Endothelial cell of umbilical vein (primary cell): ENCODE results near the gene CXCL11. TPM values are rescaled to one million over a fixed set of nuclear protein-coding genes. Genes with fewer than 3 reads are reported as not detected.

Experiments
- BruUV-seq: library from RNA; stranded (reverse); fragments of 400-500 nt; replicated peaks from 2 replicates; lab custom pipeline; 2021; lab: Mats Ljungman, UMichigan
- CTCF ChIA-PET: fragments of 300-600, 350-600 bp; sonication (Branson Sonifier 250); formaldehyde crosslinking; loops from one replicate; lab custom pipeline; 2021; ENCODE audit warnings: antibody characterized with exemption, inconsistent platforms; lab: Charles Lee
- POLR2A ChIA-PET: fragments of 300-600, 350-600 bp; sonication (Branson Sonifier 250); formaldehyde crosslinking; loops from one replicate; lab custom pipeline; 2021; ENCODE audit warnings: antibody characterized with exemption, inconsistent platforms; lab: Charles Lee
- DNase-seq: peaks from one replicate; pipeline ENCODE4 v3.0.0-alpha.2; 2011; ENCODE audit warnings: low read depth, low spot score
- FAIRE-seq: peaks from 2 replicates; lab custom pipeline; 2011; peaks lifted over from hg19 to GRCh38; lab: Jason Lieb, UNC
- H2AFZ ChIP-seq: 2 replicates; pipeline ENCODE4 v1.6.0; 2012; ENCODE audit warnings: low read depth, low read length, control low read depth, inconsistent platforms
- H3K27ac ChIP-seq: 2 replicates; pipeline ENCODE4 v1.5.1; 2011; ENCODE audit warnings: low read depth, mild to moderate bottlenecking, control low read depth, low read length, moderate library complexity; ENCODE audit not compliant: insufficient read depth
- H3K27me3 ChIP-seq, 2 experiments: 2 replicates each; pipeline versions ENCODE4 v1.6.0 to v1.6.1; 2011; ENCODE audit warnings: low read length in 2 of 2, mixed read lengths in 1 of 2; ENCODE audit not compliant: control insufficient read depth in 2 of 2, insufficient read depth in 2 of 2
- H3K36me3 ChIP-seq, 2 experiments: 2 replicates in 1 of 2; 3 replicates in 1 of 2; pipeline ENCODE4 v1.5.1; 2011; ENCODE audit warnings: low read length in 2 of 2, mild to moderate bottlenecking in 1 of 2, moderate library complexity in 1 of 2; ENCODE audit not compliant: control insufficient read depth in 2 of 2, insufficient read depth in 2 of 2; ENCODE audit errors: extremely low read depth in 1 of 2
- H3K4me1 ChIP-seq: 3 replicates; pipeline ENCODE4 v1.5.1; 2011; ENCODE audit warnings: mild to moderate bottlenecking, low read length; ENCODE audit not compliant: control insufficient read depth, insufficient read depth; ENCODE audit errors: extremely low read depth
- H3K4me2 ChIP-seq: 2 replicates; pipeline ENCODE4 v1.6.1; 2011; ENCODE audit warnings: low read length, control low read depth, mixed read lengths; ENCODE audit not compliant: insufficient read depth
- H3K4me3 ChIP-seq, 3 experiments: fragments of 200-600 bp in 1 of 3; sonication (generic), shearing (Covaris generic) in 1 of 3; replicated peaks in 1 of 3; 2 replicates each; pipeline ENCODE4 v1.5.1; 2011 to 2016; ENCODE audit warnings: control low read depth in 3 of 3, low read length in 3 of 3, mild to moderate bottlenecking in 2 of 3, inconsistent platforms in 1 of 3, low read depth in 1 of 3, moderate library complexity in 1 of 3; ENCODE audit not compliant: insufficient read depth in 1 of 3
- H3K79me2 ChIP-seq: 2 replicates; pipeline ENCODE4 v1.6.0; 2012; ENCODE audit warnings: low read length, inconsistent platforms; ENCODE audit not compliant: control insufficient read depth, insufficient read depth
- H3K9ac ChIP-seq: replicated peaks from 2 replicates; pipeline ENCODE3; 2011; ENCODE audit warnings: low read length, control low read depth; ENCODE audit not compliant: insufficient read depth; ENCODE audit errors: extremely low read depth
- H3K9me1 ChIP-seq: replicated peaks from 3 replicates; pipeline ENCODE4 v1.6.0; 2011; ENCODE audit warnings: mild to moderate bottlenecking, low read length; ENCODE audit not compliant: control insufficient read depth, insufficient read depth; ENCODE audit errors: extremely low read depth
- H3K9me3 ChIP-seq: replicated peaks from 2 replicates; pipeline ENCODE4 v1.5.1; 2012; ENCODE audit warnings: low read length, inconsistent platforms; ENCODE audit not compliant: control insufficient read depth, insufficient read depth
- H4K20me1 ChIP-seq: replicated peaks from 2 replicates; pipeline ENCODE3; 2011; ENCODE audit warnings: mild to moderate bottlenecking, low read length; ENCODE audit not compliant: control insufficient read depth, insufficient read depth; ENCODE audit errors: extremely low read depth
- FOS ChIP-seq: IDR thresholded peaks from 2 replicates; pipeline ENCODE4 v1.6.1; 2011; ENCODE audit warnings: mild to moderate bottlenecking, low read length, moderate library complexity, borderline replicate concordance; ENCODE audit not compliant: insufficient read depth
- JUN ChIP-seq: IDR thresholded peaks from 2 replicates; pipeline ENCODE4 v1.6.1; 2011; ENCODE audit warnings: borderline replicate concordance, low read depth; ENCODE audit not compliant: insufficient read length, insufficient read depth
- MYC ChIP-seq: IDR thresholded peaks from one replicate; pipeline ENCODE4 v1.6.1; 2011; ENCODE audit warnings: mild to moderate bottlenecking, low read depth, low read length
- POLR2AphosphoS5 ChIP-seq: IDR thresholded peaks from 2 replicates; pipeline ENCODE4 v1.6.1; 2012; ENCODE audit warnings: low read depth, mild to moderate bottlenecking, control low read depth, low read length, moderate library complexity; ENCODE audit not compliant: insufficient read depth
- dilution Hi-C: fragments of 300-500 bp; cut with MboI; formaldehyde crosslinking; loops from one replicate; pipeline ENCODE4 v1.15.0; 2019; ENCODE audit warnings: low sequenced_read_pairs; ENCODE audit not compliant: extremely low pct_ligation_motif_present
- intact Hi-C: fragments of 100-400 bp; cut with micrococcal nuclease; formaldehyde crosslinking; loops from one replicate; pipeline ENCODE4 v1.10.0; 2022
- polyA plus RNA-seq, 4 experiments: library from polyadenylated mRNA; depleted of rRNA in 3 of 4; stranded (reverse) in 3 of 4; unstranded in 1 of 4; fragments of >200 nt; gene quantifications; 2 replicates each; pipeline versions ENCODE4 v1.2.1 to v1.2.3, GENCODE V29; 2011 to 2012; ENCODE audit warnings: missing spikeins in 1 of 4
- total RNA-seq: library from RNA; stranded (reverse); gene quantifications from 2 replicates; pipeline ENCODE4 v1.2.3, GENCODE V29; 2021
- TF ChIP-seq, protein P1 (sequence below), 2 donors: IDR thresholded peaks; 1 replicate in 1 of 2; 2 replicates in 1 of 2; pipeline ENCODE4 v1.5.1; 2011; ENCODE audit warnings: low read length in 2 of 2, mild to moderate bottlenecking in 2 of 2, moderate library complexity in 2 of 2, control low read depth in 1 of 2, inconsistent platforms in 1 of 2, low read depth in 1 of 2; ENCODE audit not compliant: insufficient read depth in 1 of 2; ENCODE audit errors: extremely low read depth in 1 of 2

CXCL11 gene
- total and polyA plus RNA-seq, 2 donors (not counting 3 experiments of a cell fraction or from before 2014, with no cell fraction given): 0.91 to 1.1 TPM

GRCh38 chr4:75995727-75996126, 40.1 kb downstream of the CXCL11 start:
- no peaks in the 10 kb centered on the region for H3K79me2 ChIP-seq
- H3K4me2 ChIP-seq: no peak overlapping the region
- H3K9me3 ChIP-seq: no peaks in the 10 kb centered on the region
- H3K9me1 ChIP-seq: no peaks in the 10 kb centered on the region
- no TSS peak for BruUV-seq
- no peak overlapping the region for H3K9ac ChIP-seq
- H3K4me1 ChIP-seq: no peaks in the 10 kb centered on the region
- no peaks in the 10 kb centered on the region for H4K20me1 ChIP-seq
- no peaks in the 10 kb centered on the region for H3K36me3 ChIP-seq
- H3K27me3 ChIP-seq: peaks cover 7 to 8% of the 10 kb centered on the region in 2 experiments
- no peak overlapping the region for H3K4me3 ChIP-seq
- peak; percentile 40 for DNase-seq
- peak; percentile 82 for FAIRE-seq
- intact Hi-C loops (loop anchor here (1.0 kb wide), 1 partner anchor 72 kb away; no protein-coding TSS in a partner anchor), dilution Hi-C loops (no loop called here)
- ChIA-PET CTCF (interaction anchor here (0.6 to 4.0 kb wide), 53 partner anchors 8 to 509 kb away, joined by 3 to 127 read pairs (median 5); partner anchors contain the start of genes ART3, CXCL11, CXCL9 and NAAA), POLR2A (interaction anchor here (1.1 kb wide), 1 partner anchor 40 kb away, joined by 3 read pairs; the partner anchor contains the start of gene CXCL11)
- no peak overlapping the region for H2AFZ ChIP-seq
- no peak overlapping the region for H3K27ac ChIP-seq
- TF ChIP-seq JUN: no peak
- TF ChIP-seq, protein P1, sequence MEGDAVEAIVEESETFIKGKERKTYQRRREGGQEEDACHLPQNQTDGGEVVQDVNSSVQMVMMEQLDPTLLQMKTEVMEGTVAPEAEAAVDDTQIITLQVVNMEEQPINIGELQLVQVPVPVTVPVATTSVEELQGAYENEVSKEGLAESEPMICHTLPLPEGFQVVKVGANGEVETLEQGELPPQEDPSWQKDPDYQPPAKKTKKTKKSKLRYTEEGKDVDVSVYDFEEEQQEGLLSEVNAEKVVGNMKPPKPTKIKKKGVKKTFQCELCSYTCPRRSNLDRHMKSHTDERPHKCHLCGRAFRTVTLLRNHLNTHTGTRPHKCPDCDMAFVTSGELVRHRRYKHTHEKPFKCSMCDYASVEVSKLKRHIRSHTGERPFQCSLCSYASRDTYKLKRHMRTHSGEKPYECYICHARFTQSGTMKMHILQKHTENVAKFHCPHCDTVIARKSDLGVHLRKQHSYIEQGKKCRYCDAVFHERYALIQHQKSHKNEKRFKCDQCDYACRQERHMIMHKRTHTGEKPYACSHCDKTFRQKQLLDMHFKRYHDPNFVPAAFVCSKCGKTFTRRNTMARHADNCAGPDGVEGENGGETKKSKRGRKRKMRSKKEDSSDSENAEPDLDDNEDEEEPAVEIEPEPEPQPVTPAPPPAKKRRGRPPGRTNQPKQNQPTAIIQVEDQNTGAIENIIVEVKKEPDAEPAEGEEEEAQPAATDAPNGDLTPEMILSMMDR (IDR thresholded peaks at IDR 0.05; ENCODE audit: extremely low read depth in 1 of 2, insufficient read depth in 1 of 2, low read depth in 1 of 2, low read length in 2 of 2): peak; percentile 28 to 46

GRCh38 chr4:75992462-75992861, 43.4 kb downstream of the CXCL11 start:
- Histone ChIP-seq H3K4me1 (peaks cover 10% of the 10 kb centered on the region), H3K9ac (no peak overlapping the region), H4K20me1 (no peaks in the 10 kb centered on the region), H3K9me1 (no peaks in the 10 kb centered on the region), H3K79me2 (peaks cover 31% of the 10 kb centered on the region), H3K4me2 (no peak overlapping the region), H3K36me3 (no peaks in the 10 kb centered on the region), H3K4me3 (no peak overlapping the region), H2AFZ (no peak overlapping the region), H3K27ac (no peak overlapping the region), H3K27me3 (peaks cover 7 to 8% of the 10 kb centered on the region in 2 experiments), H3K9me3 (no peaks in the 10 kb centered on the region)
- no peak for DNase-seq
- no peak for FAIRE-seq
- intact Hi-C loops (loop anchor here (5.0 kb wide), 1 partner anchor 95 kb away; no protein-coding TSS in a partner anchor), dilution Hi-C loops (no loop called here)
- CTCF ChIA-PET: interaction anchor here (0.5 to 3.5 kb wide), 3 partner anchors 17 to 95 kb away, joined by 3 to 19 read pairs (median 3); no protein-coding TSS in a partner anchor
- TF ChIP-seq, protein P1 (IDR thresholded peaks at IDR 0.05; ENCODE audit: extremely low read depth in 1 of 2, insufficient read depth in 1 of 2, low read depth in 1 of 2, low read length in 2 of 2): no peak
- TF ChIP-seq POLR2AphosphoS5: no peak
- TF ChIP-seq FOS: no peak
- TF ChIP-seq MYC: no peak
- no TSS peak for BruUV-seq
- POLR2A ChIA-PET: no interaction called here
